Measurements from ENCODE around the gene KCNH8. TPM values are rescaled to one million over a fixed set of nuclear protein-coding genes. Genes with fewer than 3 reads are reported as not detected.

Gene KCNH8
- total RNA-seq, 1 donor from 2014 or later = not detected

GRCh38 chr3:19348941-19349564 is 200.7 kb downstream of the KCNH8 start:
- Histone ChIP-seq H3K4me3 (ENCODE audit: low read depth, low read length) (no peak overlapping the region), H3K36me3 (ENCODE audit: control insufficient read depth, insufficient read depth, low read length) (no peaks in the 10 kb centered on the region), H3K27me3 (ENCODE audit: control insufficient read depth, insufficient read depth, low read length) (no peaks in the 10 kb centered on the region)
- DNase-seq (ENCODE audit: low read depth) (peak; percentile 41), FAIRE-seq (no peak)
- TF ChIP-seq CTCF (IDR thresholded peaks at IDR 0.05; ENCODE audit: insufficient read depth, low read length, severe bottlenecking) = peak; percentile 55

GRCh38 chr3:19357947-19358346 is 209.6 kb downstream of the KCNH8 start:
- TF ChIP-seq CTCF (IDR thresholded peaks at IDR 0.05; ENCODE audit: insufficient read depth, low read length, severe bottlenecking) = no peak
- Histone ChIP-seq H3K36me3 (ENCODE audit: control insufficient read depth, insufficient read depth, low read length) (no peaks in the 10 kb centered on the region), H3K27me3 (ENCODE audit: control insufficient read depth, insufficient read depth, low read length) (no peaks in the 10 kb centered on the region), H3K4me3 (ENCODE audit: low read depth, low read length) (no peak overlapping the region)
- DNase-seq (ENCODE audit: low read depth) (no peak), FAIRE-seq (no peak)

- Histone ChIP-seq H3K36me3 (ENCODE audit: control insufficient read depth, insufficient read depth, low read length) (no peaks in the 10 kb centered on the region), H3K4me3 (ENCODE audit: low read depth, low read length) (no peak overlapping the region), H3K27me3 (ENCODE audit: control insufficient read depth, insufficient read depth, low read length) (no peaks in the 10 kb centered on the region)
- DNase-seq (ENCODE audit: low read depth) (no peak), FAIRE-seq (no peak)
- no peak for TF ChIP-seq CTCF (IDR thresholded peaks at IDR 0.05; ENCODE audit: insufficient read depth, low read length, severe bottlenecking)
Observed at GRCh38 chr3:19363071-19363470, 214.8 kb downstream of the KCNH8 start.

GRCh38 chr3:19364148-19364547 is 215.8 kb downstream of the KCNH8 start:
- FAIRE-seq = no peak
- Histone ChIP-seq H3K36me3 (ENCODE audit: control insufficient read depth, insufficient read depth, low read length) (no peaks in the 10 kb centered on the region), H3K27me3 (ENCODE audit: control insufficient read depth, insufficient read depth, low read length) (no peaks in the 10 kb centered on the region), H3K4me3 (ENCODE audit: low read depth, low read length) (no peak overlapping the region)
- TF ChIP-seq CTCF (IDR thresholded peaks at IDR 0.05; ENCODE audit: insufficient read depth, low read length, severe bottlenecking) = no peak
- no peak for DNase-seq (ENCODE audit: low read depth)

GRCh38 chr3:19365471-19365870 is 217.2 kb downstream of the KCNH8 start:
- DNase-seq (ENCODE audit: low read depth) (no peak), FAIRE-seq (no peak)
- H3K27me3 ChIP-seq (ENCODE audit: control insufficient read depth, insufficient read depth, low read length) = no peaks in the 10 kb centered on the region
- no peak for TF ChIP-seq CTCF (IDR thresholded peaks at IDR 0.05; ENCODE audit: insufficient read depth, low read length, severe bottlenecking)
- H3K4me3 ChIP-seq (ENCODE audit: low read depth, low read length) = no peak overlapping the region
- no peaks in the 10 kb centered on the region for H3K36me3 ChIP-seq (ENCODE audit: control insufficient read depth, insufficient read depth, low read length)

- no peak for TF ChIP-seq CTCF (IDR thresholded peaks at IDR 0.05; ENCODE audit: insufficient read depth, low read length, severe bottlenecking)
- Histone ChIP-seq H3K27me3 (ENCODE audit: control insufficient read depth, insufficient read depth, low read length) (no peaks in the 10 kb centered on the region), H3K4me3 (ENCODE audit: low read depth, low read length) (no peak overlapping the region), H3K36me3 (ENCODE audit: control insufficient read depth, insufficient read depth, low read length) (no peaks in the 10 kb centered on the region)
- no peak for FAIRE-seq
- DNase-seq (ENCODE audit: low read depth) = no peak
Observed at GRCh38 chr3:19384868-19385267, 236.6 kb downstream of the KCNH8 start.

Measured in bronchial epithelial cell (primary cell).